EH (cell line): Measurements from ENCODE around the gene KCNAB3.

Source experiments
- DNase-seq: peaks from one replicate; pipeline ENCODE4 v3.0.0-alpha.2; 2015; ENCODE audit warnings: low read depth

The KCNAB3 gene

GRCh38 chr17:7897090-7897489, 32.6 kb downstream of the KCNAB3 start:
- DNase-seq, result no peak

GRCh38 chr17:7894866-7895265, 34.8 kb downstream of the KCNAB3 start:
- DNase-seq, result no peak

GRCh38 chr17:7894226-7894625, 35.4 kb downstream of the KCNAB3 start:
- no peak for DNase-seq

- no peak for DNase-seq
Measured at GRCh38 chr17:7893187-7893880, 36.3 kb downstream of the KCNAB3 start.

GRCh38 chr17:7889166-7889955, 40.3 kb downstream of the KCNAB3 start:
- DNase-seq, result peak; percentile 94

- no peak for DNase-seq
Measured at GRCh38 chr17:7888184-7888920, 41.3 kb downstream of the KCNAB3 start, which contains the start of gene CHD3. TSS of gene CHD3 (plus strand) at chr17:7888789. CDS start at chr17:7889001, 212 bp downstream.

GRCh38 chr17:7887482-7888183, 42.0 kb downstream of the KCNAB3 start:
- peak; percentile 98 for DNase-seq

GRCh38 chr17:7887038-7887481, 42.6 kb downstream of the KCNAB3 start:
- DNase-seq, result no peak

- DNase-seq, result peak; percentile 31
Measured at GRCh38 chr17:7886227-7887037, 43.2 kb downstream of the KCNAB3 start.

- peak; percentile 61 for DNase-seq
Measured at GRCh38 chr17:7885367-7886226, 44.1 kb downstream of the KCNAB3 start.

GRCh38 chr17:7884581-7885366, 44.9 kb downstream of the KCNAB3 start:
- peak; percentile 21 for DNase-seq

- peak; percentile 30 for DNase-seq
Measured at GRCh38 chr17:7883781-7884386, 45.8 kb downstream of the KCNAB3 start.

- DNase-seq, result no peak
Measured at GRCh38 chr17:7882629-7883028, 47.0 kb downstream of the KCNAB3 start.

- no peak for DNase-seq
Measured at GRCh38 chr17:7882068-7882467, 47.6 kb downstream of the KCNAB3 start.

GRCh38 chr17:7881276-7882054, 48.2 kb downstream of the KCNAB3 start:
- peak; percentile 21 for DNase-seq

- no peak for DNase-seq
Measured at GRCh38 chr17:7880076-7880868, 49.4 kb downstream of the KCNAB3 start.

- no peak for DNase-seq
Measured at GRCh38 chr17:7878234-7878633, 51.4 kb downstream of the KCNAB3 start.
